Measurements from ENCODE around the gene P2RY2.

P2RY2 gene

DNA sequence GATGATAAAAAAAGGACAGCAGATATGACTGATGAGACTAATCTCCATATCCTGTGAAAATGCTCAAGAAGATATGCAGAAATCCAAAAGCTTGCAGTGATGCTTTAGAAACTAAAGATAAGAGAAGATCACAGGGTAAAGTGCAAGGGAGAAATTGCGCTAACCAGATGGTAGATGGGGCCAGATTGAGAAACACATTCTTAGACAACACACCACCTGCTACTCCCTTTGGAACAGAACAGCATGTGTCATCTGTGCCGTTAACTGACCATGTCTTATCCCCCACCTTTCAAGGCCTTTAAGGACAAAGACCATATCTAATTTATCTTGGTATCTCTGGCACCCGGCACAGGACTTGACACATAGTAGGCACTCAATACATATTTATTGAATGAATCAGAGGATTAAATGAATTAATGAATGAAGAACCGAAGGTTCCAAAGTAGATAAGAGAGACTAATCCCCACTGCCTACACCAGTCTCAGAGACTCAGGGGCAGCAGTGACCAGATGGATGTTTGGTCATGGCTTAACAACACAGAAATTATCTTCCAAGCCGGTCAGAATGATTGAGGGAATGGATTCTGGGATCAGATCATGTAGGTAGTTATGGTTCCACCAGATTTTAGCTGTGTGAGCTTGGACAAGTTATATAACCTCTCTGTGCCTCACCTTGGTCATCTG, 12.3 kb upstream of the P2RY2 start:
- no peak overlapping the region for H3K4me3 ChIP-seq (ENCODE audit: low read length)
- no peak for TF ChIP-seq ZNF274 (IDR thresholded peaks at IDR 0.05; ENCODE audit: low read depth, low read length)

DNA sequence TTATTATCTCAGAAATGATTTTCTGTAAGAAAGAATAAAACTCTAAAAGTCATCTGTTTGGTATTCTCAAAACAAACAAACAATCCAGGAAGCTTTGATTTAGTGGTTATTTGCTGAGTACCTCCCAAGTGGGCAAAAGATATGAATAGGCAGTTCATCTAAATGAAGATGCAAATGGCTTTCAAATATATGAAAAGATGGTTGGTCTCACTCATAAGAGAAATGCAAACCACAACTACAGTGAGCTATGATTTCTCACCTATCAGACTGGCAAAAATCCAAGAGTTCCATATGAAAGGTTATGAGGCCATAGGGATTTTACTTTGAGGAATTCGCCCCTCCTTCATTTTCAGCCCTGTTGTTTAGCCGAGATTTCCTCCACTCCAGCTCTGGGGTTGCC, 11.3 kb upstream of the P2RY2 start:
- no peak for TF ChIP-seq ZNF274 (IDR thresholded peaks at IDR 0.05; ENCODE audit: low read depth, low read length)
- H3K4me3 ChIP-seq (ENCODE audit: low read length) = no peak overlapping the region

DNA sequence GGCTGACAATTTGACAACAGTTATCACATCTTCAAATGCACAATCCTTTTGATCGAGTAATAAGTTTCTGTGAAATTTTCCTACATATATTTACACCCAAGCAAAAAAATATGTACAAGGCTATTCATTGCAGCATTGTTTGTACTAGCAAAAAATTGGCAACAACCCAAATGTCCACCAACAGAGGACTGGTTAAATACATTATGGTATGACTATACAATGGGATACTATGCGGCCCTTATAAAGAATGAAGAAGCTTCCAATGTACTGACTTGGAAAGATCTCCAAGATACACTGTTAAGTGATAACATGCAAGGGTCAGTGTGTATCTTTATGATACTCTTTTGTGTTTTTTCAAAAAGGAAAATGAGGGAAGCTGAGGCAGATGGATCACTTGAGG, 8.2 kb upstream of the P2RY2 start:
- no peak overlapping the region for H3K4me3 ChIP-seq (ENCODE audit: low read length)
- TF ChIP-seq ZNF274 (IDR thresholded peaks at IDR 0.05; ENCODE audit: low read depth, low read length) = no peak

DNA sequence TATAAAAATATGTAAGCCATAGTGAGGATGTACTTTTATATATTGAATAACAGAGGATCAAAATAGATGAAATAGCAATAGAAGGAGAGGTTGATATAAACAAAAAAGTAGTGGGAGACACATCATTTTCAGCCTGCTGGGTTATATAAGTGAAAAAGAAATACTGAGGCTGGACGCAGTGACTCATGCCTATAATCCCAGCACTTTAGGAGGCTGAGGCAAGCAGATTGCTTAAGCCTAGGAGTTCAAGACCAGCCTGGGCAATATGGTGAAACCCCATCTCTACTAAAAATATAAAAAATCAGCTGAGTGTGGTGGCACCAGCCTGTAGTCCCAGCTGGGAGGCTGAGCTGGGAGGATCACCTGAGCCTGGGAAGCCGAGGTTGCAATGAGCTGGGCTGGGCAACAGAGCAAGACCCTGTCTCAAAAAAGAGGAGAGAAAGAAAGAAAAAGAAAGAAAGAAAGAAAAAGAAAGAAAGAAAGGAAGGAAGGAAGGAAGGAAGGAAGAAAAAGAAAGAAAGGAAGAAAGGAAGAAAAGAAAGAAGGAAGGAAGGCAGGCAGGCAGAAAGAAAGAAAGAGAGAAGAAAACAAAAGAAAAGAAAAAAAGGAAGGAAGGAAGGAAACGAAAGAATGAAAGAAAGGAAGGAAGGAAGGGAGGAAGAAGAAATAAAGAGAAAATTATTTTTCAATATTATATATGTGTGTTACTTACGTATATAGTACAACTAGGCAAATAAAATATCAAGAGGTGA, 7.0 kb upstream of the P2RY2 start:
- H3K4me3 ChIP-seq (ENCODE audit: low read length) = no peak overlapping the region
- TF ChIP-seq ZNF274 (IDR thresholded peaks at IDR 0.05; ENCODE audit: low read depth, low read length) = no peak

DNA sequence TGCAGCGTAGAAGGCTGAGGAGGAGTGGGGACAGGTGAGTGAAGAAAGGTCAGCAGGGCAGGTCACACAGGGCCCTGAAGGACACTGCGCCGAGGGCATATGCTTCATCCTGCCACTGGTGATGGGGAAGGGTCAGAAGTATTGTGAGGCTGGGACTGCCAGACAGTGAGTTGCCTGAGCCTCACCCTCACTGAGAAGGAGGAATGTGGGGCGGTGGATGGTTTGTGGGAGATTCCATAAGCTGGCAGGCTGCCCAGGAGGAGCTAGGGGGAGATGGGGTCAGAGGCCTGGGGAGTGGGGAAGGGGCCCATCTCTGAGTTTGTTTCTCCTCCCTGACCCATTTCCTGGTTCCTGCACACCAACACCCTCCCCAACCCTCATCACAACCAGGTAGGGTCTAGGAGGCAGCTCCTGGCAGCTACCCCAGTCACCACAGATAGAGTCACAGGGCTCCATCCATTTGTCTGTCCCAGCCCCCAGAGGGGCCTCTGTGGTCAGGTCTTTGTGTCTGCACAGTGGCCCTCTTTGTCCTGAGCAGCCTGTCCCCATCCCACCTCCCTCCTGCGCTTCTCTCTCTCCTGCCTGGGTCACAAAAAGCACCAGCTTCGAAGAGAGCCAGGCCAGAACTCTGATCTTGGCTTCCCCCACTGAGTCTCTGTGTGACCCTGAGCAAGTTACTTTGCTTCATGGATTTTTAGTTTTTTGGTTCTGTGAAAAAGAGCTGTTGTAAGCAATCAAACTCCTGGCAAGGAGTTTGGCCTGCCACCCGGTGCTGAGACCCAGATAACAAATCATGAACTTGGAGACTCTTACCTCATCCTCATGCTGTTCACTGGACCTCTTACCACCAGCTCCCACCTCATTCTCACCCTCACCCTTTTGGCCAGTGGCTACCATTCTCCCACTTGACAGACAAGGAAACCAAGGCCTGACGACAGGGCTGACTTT, 4.6 kb upstream of the P2RY2 start:
- no peak overlapping the region for H3K4me3 ChIP-seq (ENCODE audit: low read length)
- TF ChIP-seq ZNF274 (IDR thresholded peaks at IDR 0.05; ENCODE audit: low read depth, low read length) = no peak

DNA sequence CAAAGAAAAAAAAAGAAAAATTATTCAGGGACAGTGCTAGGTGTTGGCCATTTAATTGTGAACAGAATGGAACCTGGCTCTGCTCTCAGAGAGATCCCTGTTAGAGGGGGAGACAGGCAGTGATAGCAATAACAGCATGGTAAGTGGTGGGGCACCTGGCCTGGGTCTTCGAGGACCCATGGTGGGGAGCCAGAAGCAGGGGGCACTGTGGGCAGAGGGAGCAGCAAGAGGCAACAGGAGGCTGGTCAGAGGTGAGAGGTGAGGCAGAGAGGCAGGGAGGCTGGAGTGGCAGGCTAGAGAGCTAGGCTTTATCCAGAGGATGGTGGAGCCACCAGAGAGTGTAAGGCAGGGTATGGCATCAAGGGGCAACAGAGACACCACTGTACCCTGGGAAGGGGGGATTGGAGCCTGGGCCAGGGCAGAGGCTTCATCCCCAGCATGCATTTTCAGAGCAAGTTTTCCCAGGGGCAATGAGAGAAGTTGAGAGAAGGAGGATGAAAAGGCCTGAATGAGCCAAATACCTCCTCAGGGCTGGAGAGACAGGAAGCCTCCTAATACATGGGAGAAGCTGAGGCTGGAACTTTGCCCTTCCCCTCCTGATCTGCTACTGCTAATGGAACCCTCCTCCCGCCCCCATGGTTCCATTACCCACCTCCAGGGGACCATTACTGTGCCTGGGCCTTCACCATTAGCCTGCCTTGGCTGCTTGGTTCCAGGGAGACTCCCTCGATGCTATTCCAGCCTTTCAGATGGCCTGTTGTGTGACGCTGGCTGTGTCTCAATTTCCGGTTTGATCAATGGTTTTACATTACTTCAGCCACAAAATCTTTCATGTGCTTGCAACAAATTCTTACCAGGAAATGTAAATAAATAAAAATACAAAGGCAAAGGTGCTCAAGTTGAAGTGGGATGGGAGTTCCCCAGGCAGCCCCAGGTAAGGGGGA, 2.6 kb upstream of the P2RY2 start:
- H3K4me3 ChIP-seq (ENCODE audit: low read length) = no peak overlapping the region
- TF ChIP-seq ZNF274 (IDR thresholded peaks at IDR 0.05; ENCODE audit: low read depth, low read length) = no peak

DNA sequence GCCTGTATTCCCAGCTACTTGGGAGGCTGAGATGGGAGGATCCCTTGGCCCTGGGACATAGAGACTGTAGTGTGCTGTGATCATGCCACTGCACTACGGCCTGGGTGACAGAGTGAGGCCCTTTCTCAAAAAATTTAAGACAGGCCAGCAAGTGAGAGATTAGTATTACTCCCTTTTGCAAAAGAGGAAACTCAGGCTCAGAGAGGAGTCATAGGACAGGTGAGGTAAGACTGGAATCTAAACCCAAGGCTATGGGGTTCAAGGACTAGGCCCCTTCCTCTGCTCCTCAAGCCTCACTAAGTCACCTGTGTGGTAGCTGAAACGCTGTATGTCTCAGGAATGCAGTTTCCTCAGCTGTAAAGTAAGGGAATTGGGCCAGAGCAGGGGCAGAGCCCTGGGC, 1.6 kb upstream of the P2RY2 start:
- H3K4me3 ChIP-seq (ENCODE audit: low read length) = no peak overlapping the region
- TF ChIP-seq ZNF274 (IDR thresholded peaks at IDR 0.05; ENCODE audit: low read depth, low read length) = no peak

DNA sequence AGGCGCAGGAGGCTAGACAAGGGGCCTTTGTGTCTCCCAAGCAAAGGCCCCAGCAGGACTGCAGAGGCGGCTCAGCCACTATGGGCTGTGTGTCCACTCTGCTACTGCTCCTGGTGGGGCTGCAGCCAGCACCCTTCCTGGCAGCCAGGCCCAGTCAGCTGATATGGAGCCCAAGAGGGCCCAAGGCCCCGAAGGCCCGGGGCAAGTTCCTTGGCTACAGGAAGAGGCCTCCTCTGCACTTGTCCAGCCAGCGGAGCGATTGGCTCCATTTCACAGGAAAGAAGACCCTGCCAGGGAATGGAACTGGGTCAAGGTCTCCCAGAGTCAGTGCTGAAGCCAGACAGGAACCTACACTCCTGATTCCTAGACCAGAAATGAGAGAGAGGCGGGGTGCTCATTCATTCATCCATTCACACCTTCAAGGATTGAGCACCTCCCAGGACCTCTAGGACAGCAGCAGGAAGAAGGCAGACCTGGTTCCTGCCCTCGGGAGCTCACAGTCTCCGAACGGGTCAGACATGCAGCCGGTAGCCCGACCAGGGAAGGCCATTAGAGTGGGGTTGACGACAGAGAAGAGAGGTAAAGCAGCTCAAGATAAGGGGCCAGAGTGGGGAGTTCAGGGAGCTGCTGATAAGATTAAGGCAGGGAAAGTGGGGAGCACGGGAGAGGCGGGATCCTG, 811 bp upstream of the P2RY2 start:
- no peak overlapping the region for H3K4me3 ChIP-seq (ENCODE audit: low read length)
- TF ChIP-seq ZNF274 (IDR thresholded peaks at IDR 0.05; ENCODE audit: low read depth, low read length) = no peak

DNA sequence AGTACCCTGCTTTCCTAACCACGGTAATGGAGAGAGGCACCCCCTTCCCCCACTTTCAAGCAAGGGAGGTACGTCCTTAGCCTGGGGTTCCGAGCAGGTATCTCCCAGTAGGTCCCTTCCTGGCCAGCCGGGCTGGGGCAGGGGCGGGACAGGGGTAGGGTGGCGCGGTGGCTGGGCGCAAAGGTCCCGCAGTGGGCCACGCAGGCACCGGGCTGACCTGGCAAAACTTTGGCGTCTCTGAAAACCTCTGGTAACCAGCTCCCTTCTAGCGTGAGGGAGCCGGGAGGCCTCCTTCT, 323 bp upstream of the P2RY2 start:
- TF ChIP-seq ZNF274 (IDR thresholded peaks at IDR 0.05; ENCODE audit: low read depth, low read length) = no peak
- H3K4me3 ChIP-seq (ENCODE audit: low read length) = no peak overlapping the region; the same call in 1 of the 2 replicates

DNA sequence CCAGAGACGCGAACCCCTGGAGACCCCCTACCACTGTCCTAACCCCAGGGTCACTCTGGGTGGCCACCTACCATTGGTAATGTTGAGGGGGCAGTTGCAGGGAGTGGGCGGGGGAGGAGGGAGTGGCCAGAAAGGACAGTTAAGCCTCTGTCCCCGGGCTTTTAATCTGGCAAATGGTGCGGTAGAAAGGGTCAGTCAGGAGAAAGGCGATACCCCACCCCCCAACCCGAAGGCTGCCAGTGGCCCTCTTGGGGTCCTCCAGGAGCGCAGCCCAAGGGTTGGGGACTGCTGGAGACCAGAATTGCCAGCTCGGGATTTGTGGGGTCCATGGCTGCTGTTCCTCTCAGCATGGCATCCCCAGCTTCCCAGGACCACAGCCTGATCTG, 742 bp downstream of the P2RY2 start:
- H3K4me3 ChIP-seq (ENCODE audit: low read length) = no peak overlapping the region
- TF ChIP-seq ZNF274 (IDR thresholded peaks at IDR 0.05; ENCODE audit: low read depth, low read length) = no peak

DNA sequence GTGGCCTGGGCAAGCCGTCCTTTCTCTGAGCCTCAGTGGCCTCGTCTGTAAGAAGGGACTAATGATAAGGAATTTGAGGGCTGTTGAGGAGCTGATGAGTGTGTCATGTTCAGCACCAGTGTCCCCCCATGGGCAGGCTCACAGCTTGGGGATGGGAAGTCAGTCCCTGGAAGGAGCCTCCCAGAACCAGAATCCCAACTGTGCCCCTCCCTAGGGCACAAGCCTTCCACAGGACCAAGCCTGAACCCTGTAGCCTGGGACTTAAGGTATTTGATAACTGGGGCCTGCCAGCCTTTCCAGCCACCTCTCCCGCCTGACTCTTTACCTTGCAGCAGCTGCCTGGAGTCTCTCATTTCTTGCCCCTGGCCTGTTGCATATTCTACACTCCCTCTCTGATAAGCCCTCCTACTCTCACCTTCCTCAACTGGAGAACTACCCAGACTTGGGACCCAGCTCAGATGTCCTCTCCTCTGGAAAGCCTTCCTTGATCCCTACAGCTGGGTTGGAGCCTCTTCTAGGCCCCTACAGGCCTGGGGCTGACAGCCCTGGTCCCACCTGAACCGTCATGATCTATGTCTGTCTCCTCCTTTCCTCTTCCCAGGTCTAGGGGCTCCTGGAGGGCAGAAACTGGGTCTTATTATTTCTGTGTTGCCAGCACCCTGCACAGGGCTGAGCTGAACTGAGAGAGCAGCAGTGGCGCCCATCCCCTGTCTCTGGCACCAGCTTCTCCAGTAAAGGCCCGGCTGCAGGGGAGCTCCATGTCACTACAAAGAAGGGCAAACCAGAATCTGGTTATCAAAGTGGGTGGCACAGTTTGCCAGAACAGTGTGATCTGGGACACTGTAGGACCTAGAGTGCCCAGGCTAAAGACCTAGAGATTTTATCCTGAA, 1.6 kb downstream of the P2RY2 start:
- H3K4me3 ChIP-seq (ENCODE audit: low read length) = no peak overlapping the region
- TF ChIP-seq ZNF274 (IDR thresholded peaks at IDR 0.05; ENCODE audit: low read depth, low read length) = no peak

DNA sequence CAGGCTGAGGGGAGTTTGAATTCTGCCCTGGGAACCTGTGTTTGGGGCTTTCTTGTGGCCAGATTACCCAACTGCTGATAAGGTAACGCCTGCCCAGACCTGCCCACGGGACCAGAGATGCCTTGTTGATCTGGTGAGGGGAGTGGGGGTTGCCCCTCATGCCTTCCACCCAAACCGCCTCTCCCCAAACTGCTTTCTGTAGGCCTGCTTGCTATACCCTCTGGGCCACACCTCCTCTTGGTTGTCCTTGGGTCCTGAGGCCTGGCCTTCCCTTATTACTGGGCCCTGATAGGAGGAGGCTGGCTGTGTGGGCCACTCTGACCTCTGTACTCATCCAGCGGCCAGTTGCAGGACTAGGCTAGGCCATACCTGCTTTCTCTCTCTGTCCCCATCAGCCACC, 3.4 kb downstream of the P2RY2 start:
- H3K4me3 ChIP-seq (ENCODE audit: low read length) = no peak overlapping the region
- no peak for TF ChIP-seq ZNF274 (IDR thresholded peaks at IDR 0.05; ENCODE audit: low read depth, low read length)
